Measurements from ENCODE around the gene PARD3B. TPM values are rescaled to one million over a fixed set of nuclear protein-coding genes. Genes with fewer than 3 reads are reported as not detected.

PARD3B gene
- total and polyA plus RNA-seq, 2 of the 8 experiments (the other 6 are each of a cell fraction or from before 2014, with no cell fraction given): 1.2 to 5.7 TPM

DNA sequence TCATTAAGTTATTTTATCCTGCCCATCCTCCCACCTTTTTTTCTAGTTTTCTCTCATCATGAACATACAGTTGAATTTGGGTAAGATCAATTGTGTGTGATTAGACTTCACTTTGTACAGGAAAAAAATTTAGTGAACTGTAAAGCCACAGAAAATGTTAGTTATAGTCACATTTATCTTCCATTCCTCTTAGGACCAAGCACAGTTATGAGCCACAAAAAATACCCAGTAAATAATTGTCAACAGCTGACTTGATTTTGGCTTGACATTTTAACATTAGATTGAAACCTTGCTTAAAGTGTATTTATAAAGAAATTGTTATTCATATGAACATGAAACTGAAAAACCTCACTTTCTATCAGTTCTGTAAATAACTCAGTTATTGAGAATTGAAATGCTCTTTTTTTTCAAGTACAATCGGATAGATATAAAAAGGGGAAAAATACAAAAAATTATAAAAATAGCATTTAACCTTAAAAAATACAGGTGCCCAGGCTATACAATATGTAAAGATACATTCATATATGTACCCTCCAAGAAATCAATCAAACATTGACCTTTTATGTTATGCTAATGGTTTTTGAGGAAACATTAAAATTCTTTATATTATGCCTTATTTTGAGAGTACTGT lies 747.5 kb downstream of the PARD3B start:
- Histone ChIP-seq H3K56ac (replicated peaks; ENCODE audit: insufficient read length, low read depth, low read length) (no peak overlapping the region), H3K4ac (replicated peaks; ENCODE audit: insufficient read length, low read depth, low read length) (no peak overlapping the region), H4K5ac (ENCODE audit: insufficient read length, low read depth, low read length) (no peak overlapping the region), H2BK12ac (ENCODE audit: low read depth, low read length) (no peak overlapping the region), H3K4me2 (ENCODE audit: insufficient read depth in 1 of 2, low read depth in 2 of 2, low read length in 2 of 2) (no peak overlapping the region), H2BK5ac (ENCODE audit: low read depth, low read length) (no peak overlapping the region), H3K14ac (ENCODE audit: insufficient read length) (no peak overlapping the region), H3K79me2 (ENCODE audit: control insufficient read depth in 1 of 2, insufficient read depth in 2 of 2, low read length in 2 of 2) (no peaks in the 10 kb centered on the region), H2AK5ac (ENCODE audit: low read depth, low read length) (no peak overlapping the region), H2AFZ (ENCODE audit: low read length) (no peak overlapping the region), H2BK20ac (ENCODE audit: low read length) (no peak overlapping the region), H3K4me3 (ENCODE audit: extremely low read depth in 1 of 4, insufficient read depth in 2 of 4, low read depth in 3 of 4, low read length in 4 of 4) (no peak overlapping the region), H2BK15ac (ENCODE audit: low read length) (no peak overlapping the region), H3K23me2 (ENCODE audit: low read depth, low read length) (no peaks in the 10 kb centered on the region; the same call in 1 of the 2 replicates), H3K18ac (ENCODE audit: extremely low read depth, low read length) (no peak overlapping the region), H4K91ac (replicated peaks; ENCODE audit: insufficient read length, low read length) (no peak overlapping the region), H3K4me1 (replicated peaks in 1 of 4; ENCODE audit: control insufficient read depth in 3 of 4, insufficient read depth in 4 of 4, low read length in 3 of 4) (peaks cover 0 to 4% (median 1%) of the 10 kb centered on the region in 4 experiments; a peak in 4 of 7 replicates), H3K79me1 (ENCODE audit: low read depth, low read length) (no peaks in the 10 kb centered on the region), H3K27ac (ENCODE audit: low read depth, low read length) (no peak overlapping the region), H4K20me1 (replicated peaks in 1 of 2; ENCODE audit: control insufficient read depth in 1 of 2, insufficient read depth in 2 of 2, low read length in 2 of 2) (no peaks in the 10 kb centered on the region), H3K9ac (replicated peaks in 1 of 4; ENCODE audit: extremely low read depth in 1 of 4, low read depth in 3 of 4, low read length in 3 of 4) (no peak overlapping the region), H4K8ac (ENCODE audit: extremely low read depth, insufficient read depth, low read length) (no peak overlapping the region), H3K36me3 (ENCODE audit: control insufficient read depth in 2 of 4, insufficient read depth in 4 of 4, low read length in 3 of 4) (no peaks in the 10 kb centered on the region), H3K27me3 (replicated peaks in 1 of 4; ENCODE audit: control insufficient read depth in 3 of 4, extremely low read depth in 1 of 4, insufficient read depth in 3 of 4, low read length in 3 of 4) (no peaks in the 10 kb centered on the region), H3K9me3 (ENCODE audit: insufficient read depth in 2 of 2, low read depth in 1 of 2, low read length in 1 of 2) (peaks cover 3 to 10% of the 10 kb centered on the region in 2 experiments), H3K23ac (ENCODE audit: insufficient read length) (no peak overlapping the region), H2BK120ac (replicated peaks; ENCODE audit: low read depth, low read length) (no peak overlapping the region)
- ChIA-PET POLR2A (ENCODE audit: partially characterized antibody) (no interaction called here), CTCF (ENCODE audit: partially characterized antibody) (interaction anchor here (1.0 kb wide), 1 partner anchor 7 kb away, joined by 3 read pairs; no protein-coding TSS in a partner anchor)
- DNase-seq (ENCODE audit: low read depth in 1 of 2, low spot score in 2 of 2) (no peak), FAIRE-seq (no peak)
- TF ChIP-seq TCF12 (IDR thresholded peaks at IDR 0.05; ENCODE audit: low read depth, low read length) (no peak), FOSL1 (IDR thresholded peaks at IDR 0.05; ENCODE audit: insufficient read depth, low read depth, low read length) (no peak), EGR1 (IDR thresholded peaks at IDR 0.05; ENCODE audit: borderline replicate concordance, low read depth, low read length) (no peak), ZNF274 (IDR thresholded peaks at IDR 0.05; ENCODE audit: borderline replicate concordance, extremely low read depth, low read length) (no peak)
- 86% methylated on average over 1 of the region's 1 CpG; no CpG with 5 or more reads in 1 of the 2 experiments for WGBS, 2 experiments (ENCODE audit: extremely low coverage in 1 of 2, insufficient coverage in 1 of 2, insufficient read length in 1 of 2, insufficient replicate concordance in 2 of 2, low coverage in 1 of 2, low lambda C conversion rate in 2 of 2, missing lambda C conversion rate in 1 of 2)

Measured in H1 (cell line).